ENCODE data around the gene ELMOD3. TPM values are rescaled to one million over a fixed set of nuclear protein-coding genes. Genes with fewer than 3 reads are reported as not detected.

ELMOD3 gene
- total and polyA plus RNA-seq, 9 of the 15 experiments (the other 6 are each of a cell fraction or from before 2014, with no cell fraction given): 2.7 to 18.7 (median 11.6) TPM

- no peaks in the 10 kb centered on the region for H3K79me2 ChIP-seq (ENCODE audit: control insufficient read depth, insufficient read depth, low read length)
- no peaks in the 10 kb centered on the region for H3K27me3 ChIP-seq (ENCODE audit: control insufficient read depth in 2 of 2, insufficient read depth in 2 of 2, low read length in 2 of 2)
- FAIRE-seq (no peak), ATAC-seq (peak; percentile 26), DNase-seq (ENCODE audit: extremely low read depth in 1 of 4, low spot score in 3 of 4) (no peak)
- POLR2A ChIA-PET: interaction anchor here (0.6 to 63.9 kb wide), 6 partner anchors 8 to 150 kb away, joined by 3 to 1576 read pairs (median 6); partner anchors contain the start of gene MAT2A
- no peak overlapping the region; the same call in 2 of the 3 replicates for H3K27ac ChIP-seq (ENCODE audit: extremely low read depth, low read depth, low read length)
- H2AFZ ChIP-seq (ENCODE audit: low read depth, low read length): peak overlapping the region; percentile 84
- WGBS (ENCODE audit: insufficient coverage, low coverage, missing lambda C conversion rate): 61% methylated on average over 12 of the region's 12 CpGs
- H3K9me3 ChIP-seq (replicated peaks; ENCODE audit: control insufficient read depth, insufficient read depth, low read depth, low read length): no peaks in the 10 kb centered on the region
- H3K4me2 ChIP-seq (ENCODE audit: insufficient read depth, low read length): peak overlapping the region; percentile 43; the same call in 1 of the 2 replicates
- no peaks in the 10 kb centered on the region for H4K20me1 ChIP-seq (replicated peaks; ENCODE audit: control insufficient read depth, insufficient read depth, low read length)
- no peaks in the 10 kb centered on the region for H3K36me3 ChIP-seq (ENCODE audit: control insufficient read depth, insufficient read depth, low read length)
- H3K4me3 ChIP-seq: no peak overlapping the region
- CTCF ChIA-PET (ENCODE audit: low intra/inter-chr PET ratio): no interaction called here
- peaks cover 31 to 45% of the 10 kb centered on the region in 2 experiments for H3K4me1 ChIP-seq (replicated peaks in 1 of 2; ENCODE audit: control insufficient read depth in 2 of 2, insufficient read depth in 2 of 2, low read length in 2 of 2)
- intact Hi-C loops (cut with micrococcal nuclease) (no loop called here), in situ Hi-C loops (cut with MboI) (no loop called here)
- H3K9me1 ChIP-seq (ENCODE audit: control insufficient read depth, insufficient read depth, low read length): no peaks in the 10 kb centered on the region
- peak overlapping the region in 1 of 2 experiments; percentile 65; a peak in 2 of 4 replicates for H3K9ac ChIP-seq (ENCODE audit: insufficient read depth in 1 of 2, low read depth in 2 of 2, low read length in 2 of 2)
- BruUV-seq (replicated peaks): no TSS peak
- TF ChIP-seq PYGO2 (tag; IDR thresholded peaks at IDR 0.05): no peak
- TF ChIP-seq HDAC1 (IDR thresholded peaks at IDR 0.05): no peak
- peak; percentile 45; the same call in 1 of the 2 replicates for TF ChIP-seq ZBTB7A (IDR thresholded peaks at IDR 0.05; ENCODE audit: borderline replicate concordance, control insufficient read depth, low read depth, low read length)
- no peak for TF ChIP-seq TCF3 (CRISPR knock-in tag; IDR thresholded peaks at IDR 0.05)
- TF ChIP-seq ZNF263 (CRISPR knock-in tag; IDR thresholded peaks at IDR 0.05; ENCODE audit: borderline replicate concordance): no peak
- no peak for TF ChIP-seq ATF6 (CRISPR knock-in tag; IDR thresholded peaks at IDR 0.05)
- no peak for TF ChIP-seq DACH1 (IDR thresholded peaks at IDR 0.05; ENCODE audit: partially characterized antibody)
- no peak for TF ChIP-seq ZKSCAN8 (CRISPR knock-in tag; IDR thresholded peaks at IDR 0.05)
- no peak for TF ChIP-seq TCF15 (CRISPR knock-in tag; IDR thresholded peaks at IDR 0.05)
- no peak for TF ChIP-seq DIDO1 (tag; IDR thresholded peaks at IDR 0.05; ENCODE audit: low read depth)
- no peak for TF ChIP-seq ZNF280B (CRISPR knock-in tag; IDR thresholded peaks at IDR 0.05)
- TF ChIP-seq PKNOX1 (IDR thresholded peaks at IDR 0.05): peak; percentile 21; the same call in 1 of the 2 replicates
- no peak for TF ChIP-seq NFATC3 (IDR thresholded peaks at IDR 0.05)
- 0 out of 2 replicates have a peak, but pooled peaks have one; percentile 5 for TF ChIP-seq IRF9 (tag; IDR thresholded peaks at IDR 0.05)
- TF ChIP-seq MED1 (CRISPR knock-in tag; IDR thresholded peaks at IDR 0.05; ENCODE audit: borderline replicate concordance): no peak
Observed at GRCh38 chr2:85429213-85429923, 74.8 kb downstream of the ELMOD3 start.

All from K562 (cell line).